ENCODE measurements around the gene PKP2. TPM values are rescaled to one million over a fixed set of nuclear protein-coding genes. Genes with fewer than 3 reads are reported as not detected.

The PKP2 gene
- total RNA-seq, 1 donor from 2014 or later, result 3.0 TPM

DNA sequence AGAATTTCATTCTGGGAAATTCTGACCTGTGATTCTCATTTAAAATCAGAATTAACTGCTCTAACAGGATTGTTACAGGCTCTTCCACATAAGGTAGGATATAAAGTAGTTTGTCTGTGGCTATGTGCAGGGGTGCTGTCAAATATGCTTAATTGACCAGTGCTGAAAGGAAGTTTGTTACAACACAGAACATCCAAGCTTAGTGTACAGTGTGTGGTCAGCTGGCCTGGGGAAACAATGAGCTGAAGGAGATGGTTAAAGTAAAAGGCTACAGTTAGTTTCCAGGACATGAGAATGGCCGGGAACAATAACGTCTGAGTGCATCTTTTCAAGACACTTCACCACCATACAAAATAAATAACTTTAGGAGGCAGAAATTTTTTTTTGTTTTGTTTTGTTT lies 68.0 kb downstream of the PKP2 start:
- no peaks in the 10 kb centered on the region for H3K27me3 ChIP-seq (ENCODE audit: low read depth)
- no peak overlapping the region for H3K4me3 ChIP-seq
- DNase-seq (no peak), ATAC-seq (no peak)
- no peak overlapping the region for H3K27ac ChIP-seq
- intact Hi-C loops (cut with DNase I), result no loop called here
- no peaks in the 10 kb centered on the region for H3K36me3 ChIP-seq
- H3K4me1 ChIP-seq, result no peaks in the 10 kb centered on the region
- TF ChIP-seq, protein P1, sequence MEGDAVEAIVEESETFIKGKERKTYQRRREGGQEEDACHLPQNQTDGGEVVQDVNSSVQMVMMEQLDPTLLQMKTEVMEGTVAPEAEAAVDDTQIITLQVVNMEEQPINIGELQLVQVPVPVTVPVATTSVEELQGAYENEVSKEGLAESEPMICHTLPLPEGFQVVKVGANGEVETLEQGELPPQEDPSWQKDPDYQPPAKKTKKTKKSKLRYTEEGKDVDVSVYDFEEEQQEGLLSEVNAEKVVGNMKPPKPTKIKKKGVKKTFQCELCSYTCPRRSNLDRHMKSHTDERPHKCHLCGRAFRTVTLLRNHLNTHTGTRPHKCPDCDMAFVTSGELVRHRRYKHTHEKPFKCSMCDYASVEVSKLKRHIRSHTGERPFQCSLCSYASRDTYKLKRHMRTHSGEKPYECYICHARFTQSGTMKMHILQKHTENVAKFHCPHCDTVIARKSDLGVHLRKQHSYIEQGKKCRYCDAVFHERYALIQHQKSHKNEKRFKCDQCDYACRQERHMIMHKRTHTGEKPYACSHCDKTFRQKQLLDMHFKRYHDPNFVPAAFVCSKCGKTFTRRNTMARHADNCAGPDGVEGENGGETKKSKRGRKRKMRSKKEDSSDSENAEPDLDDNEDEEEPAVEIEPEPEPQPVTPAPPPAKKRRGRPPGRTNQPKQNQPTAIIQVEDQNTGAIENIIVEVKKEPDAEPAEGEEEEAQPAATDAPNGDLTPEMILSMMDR (IDR thresholded peaks at IDR 0.05), result no peak
- H3K9me3 ChIP-seq, result no peaks in the 10 kb centered on the region

DNA sequence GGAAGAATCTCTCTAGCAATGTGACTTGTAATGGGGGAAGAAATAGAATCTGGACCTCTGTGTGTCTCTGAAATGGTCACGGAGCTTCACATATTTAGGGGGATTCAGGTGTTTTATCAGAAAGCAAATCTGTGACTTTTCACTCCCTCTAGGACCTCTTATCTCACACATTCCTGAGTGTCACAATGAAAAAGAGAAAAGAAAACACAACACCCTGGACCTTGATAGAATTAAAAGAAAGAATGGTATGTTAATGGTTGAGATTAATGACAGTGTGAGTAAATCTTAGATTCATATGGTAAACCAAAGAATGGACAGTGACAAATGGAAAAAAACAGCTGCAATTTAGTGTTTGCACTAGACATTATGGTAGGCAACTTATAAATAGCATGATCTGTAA lies 68.5 kb downstream of the PKP2 start:
- TF ChIP-seq, protein P1 (IDR thresholded peaks at IDR 0.05), result no peak
- intact Hi-C loops (cut with DNase I), result no loop called here
- H3K27me3 ChIP-seq (ENCODE audit: low read depth), result no peaks in the 10 kb centered on the region
- DNase-seq (no peak), ATAC-seq (no peak)
- H3K4me1 ChIP-seq, result no peaks in the 10 kb centered on the region
- H3K9me3 ChIP-seq, result no peaks in the 10 kb centered on the region
- H3K4me3 ChIP-seq, result no peak overlapping the region
- no peaks in the 10 kb centered on the region for H3K36me3 ChIP-seq
- H3K27ac ChIP-seq, result no peak overlapping the region

DNA sequence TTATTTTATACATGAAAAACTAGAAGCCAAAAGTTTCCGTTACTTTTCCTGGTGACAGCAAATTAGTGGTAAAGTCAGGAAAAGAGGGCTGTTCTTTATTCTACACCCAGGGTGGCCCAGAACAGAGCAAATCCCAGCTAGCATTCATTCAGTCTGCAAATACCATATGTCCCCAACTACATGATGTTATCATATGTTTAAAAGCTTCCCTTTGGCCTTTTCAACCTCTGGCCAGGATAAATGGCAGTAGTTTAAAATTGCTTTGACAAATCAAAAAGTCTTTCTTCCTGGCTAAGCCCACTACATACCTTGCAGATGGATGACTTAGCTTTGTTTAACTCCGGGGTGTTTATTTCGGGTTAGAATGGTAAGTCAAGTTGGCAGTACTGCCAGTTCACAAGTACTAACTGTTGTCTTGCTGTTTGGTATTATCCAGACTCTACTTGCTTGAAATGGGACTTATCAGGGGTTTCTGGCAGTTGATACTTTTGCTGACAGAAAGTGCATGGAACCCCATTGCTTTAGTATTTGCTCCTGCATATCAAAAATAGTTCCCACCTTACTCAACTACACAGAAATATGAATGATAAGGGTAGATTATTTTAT lies 69.7 kb downstream of the PKP2 start:
- no peaks in the 10 kb centered on the region for H3K4me1 ChIP-seq
- TF ChIP-seq, protein P1 (IDR thresholded peaks at IDR 0.05), result no peak
- no peak for DNase-seq
- H3K4me3 ChIP-seq, result no peak overlapping the region
- intact Hi-C loops (cut with DNase I), result no loop called here
- no peak for ATAC-seq
- H3K36me3 ChIP-seq, result no peaks in the 10 kb centered on the region
- no peaks in the 10 kb centered on the region for H3K27me3 ChIP-seq (ENCODE audit: low read depth)
- no peak overlapping the region for H3K27ac ChIP-seq
- H3K9me3 ChIP-seq, result no peaks in the 10 kb centered on the region

DNA sequence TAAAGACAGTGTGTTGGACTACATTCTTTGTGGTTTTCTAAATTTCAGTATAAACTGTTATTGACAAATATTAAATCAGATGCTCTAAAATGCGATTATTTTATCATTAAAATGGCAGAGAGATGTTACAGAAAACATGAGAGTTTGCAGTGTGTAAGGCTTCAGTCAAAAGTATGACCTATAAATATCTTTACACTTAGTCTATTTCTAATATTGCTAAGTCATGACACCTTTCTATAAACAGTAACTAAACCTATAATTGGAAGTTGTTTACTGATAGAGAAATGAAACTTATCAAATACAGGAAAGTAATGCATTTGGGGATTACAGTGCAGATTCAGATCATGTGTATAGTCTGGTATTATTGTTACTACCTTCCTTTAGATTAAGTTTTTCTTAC lies 72.0 kb downstream of the PKP2 start:
- H3K4me1 ChIP-seq, result no peaks in the 10 kb centered on the region
- H3K4me3 ChIP-seq, result no peak overlapping the region
- H3K27ac ChIP-seq, result no peak overlapping the region
- intact Hi-C loops (cut with DNase I), result no loop called here
- TF ChIP-seq, protein P1 (IDR thresholded peaks at IDR 0.05), result no peak
- no peaks in the 10 kb centered on the region for H3K36me3 ChIP-seq
- DNase-seq (no peak), ATAC-seq (no peak)
- no peaks in the 10 kb centered on the region for H3K9me3 ChIP-seq
- no peaks in the 10 kb centered on the region for H3K27me3 ChIP-seq (ENCODE audit: low read depth)

DNA sequence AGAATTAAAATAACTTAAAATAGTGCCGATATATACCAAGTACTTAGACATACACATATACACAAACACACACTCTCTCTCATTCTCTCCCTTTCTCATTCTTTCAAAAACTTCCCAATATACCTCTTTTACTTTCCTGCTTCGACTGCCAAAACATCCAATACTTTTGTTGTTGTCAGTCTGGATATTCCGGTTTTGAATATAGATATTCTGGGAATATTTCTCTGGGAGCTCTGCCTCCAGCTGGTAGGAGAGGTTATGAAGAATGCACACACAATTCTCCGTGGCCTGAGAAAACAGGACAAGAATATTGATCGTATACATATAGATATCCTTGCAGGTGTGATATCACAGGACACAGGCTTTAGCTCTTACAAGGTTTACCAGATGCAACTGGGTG lies 74.2 kb downstream of the PKP2 start:
- H3K9me3 ChIP-seq, result no peaks in the 10 kb centered on the region
- intact Hi-C loops (cut with DNase I), result no loop called here
- H3K36me3 ChIP-seq, result no peaks in the 10 kb centered on the region
- H3K27me3 ChIP-seq (ENCODE audit: low read depth), result no peaks in the 10 kb centered on the region
- ATAC-seq, result no peak
- no peaks in the 10 kb centered on the region for H3K4me1 ChIP-seq
- no peak overlapping the region for H3K27ac ChIP-seq
- no peak for DNase-seq
- H3K4me3 ChIP-seq, result no peak overlapping the region
- TF ChIP-seq, protein P1 (IDR thresholded peaks at IDR 0.05), result no peak

Measured in lower lobe of right lung (tissue), 2 donors.